Colonic mucosa (tissue), 4 donors: Measurements from ENCODE around the gene BEX1. TPM values are rescaled to one million over a fixed set of nuclear protein-coding genes. Genes with fewer than 3 reads are reported as not detected.

Experiments used
- DNase-seq: peaks from one replicate; pipeline ENCODE4 v3.0.0-alpha.2; 2020
- H3K27ac ChIP-seq: fragments of 200-600 bp; one replicate; pipeline ENCODE4 v1.8.0; 2021
- H3K27me3 ChIP-seq: fragments of 200-600 bp; one replicate; pipeline ENCODE4 v1.8.0; 2021
- H3K36me3 ChIP-seq: fragments of 200-600 bp; one replicate; pipeline ENCODE4 v1.8.0; 2021
- H3K4me1 ChIP-seq: fragments of 200-600 bp; one replicate; pipeline ENCODE4 v1.8.0; 2021; ENCODE audit warnings: mild to moderate bottlenecking
- H3K4me3 ChIP-seq: fragments of 200-600 bp; one replicate; pipeline ENCODE4 v1.8.0; 2021
- H3K9ac ChIP-seq, 2 donors: one replicate each; pipeline ENCODE4 v1.7.0; 2013; ENCODE audit warnings: control low read depth in 2 of 2, low read depth in 2 of 2, low read length in 2 of 2
- H3K9me3 ChIP-seq: fragments of 200-600 bp; one replicate; pipeline ENCODE4 v1.8.0; 2021
- intact Hi-C: fragments of 100-400 bp; cut with DNase I; formaldehyde crosslinking; loops from one replicate; pipeline ENCODE4 v1.14.1; 2022
- total RNA-seq, 2 donors: library from RNA; stranded (reverse); fragmentation: NEBNext Ultra II Directional in 1 of 2; extraction: Animal tissue kit (Norgen Biotek cat#: 25700) in 1 of 2; gene quantifications; one replicate each; pipeline ENCODE4 v1.2.1, GENCODE V29; 2021
- TF ChIP-seq, protein P1 (sequence below): fragments of 200-600 bp; IDR thresholded peaks from one replicate; pipeline ENCODE4 v1.8.0; 2022; ENCODE audit warnings: antibody characterized with exemption, mild to moderate bottlenecking
- donor health status: healthy.
- donor health status: DM: no; HTN: no; CAD: no.
- donor health status: DM: no; HTN: no; CAD: no.

BEX1 gene
- total RNA-seq, 2 donors from 2014 or later: 0.77 to 1.9 TPM

- Histone ChIP-seq H3K27ac (no peak overlapping the region), H3K27me3 (no peaks in the 10 kb centered on the region), H3K36me3 (no peaks in the 10 kb centered on the region), H3K9ac (no peak overlapping the region), H3K4me1 (no peaks in the 10 kb centered on the region), H3K4me3 (no peak overlapping the region), H3K9me3 (no peaks in the 10 kb centered on the region)
- TF ChIP-seq, protein P1, sequence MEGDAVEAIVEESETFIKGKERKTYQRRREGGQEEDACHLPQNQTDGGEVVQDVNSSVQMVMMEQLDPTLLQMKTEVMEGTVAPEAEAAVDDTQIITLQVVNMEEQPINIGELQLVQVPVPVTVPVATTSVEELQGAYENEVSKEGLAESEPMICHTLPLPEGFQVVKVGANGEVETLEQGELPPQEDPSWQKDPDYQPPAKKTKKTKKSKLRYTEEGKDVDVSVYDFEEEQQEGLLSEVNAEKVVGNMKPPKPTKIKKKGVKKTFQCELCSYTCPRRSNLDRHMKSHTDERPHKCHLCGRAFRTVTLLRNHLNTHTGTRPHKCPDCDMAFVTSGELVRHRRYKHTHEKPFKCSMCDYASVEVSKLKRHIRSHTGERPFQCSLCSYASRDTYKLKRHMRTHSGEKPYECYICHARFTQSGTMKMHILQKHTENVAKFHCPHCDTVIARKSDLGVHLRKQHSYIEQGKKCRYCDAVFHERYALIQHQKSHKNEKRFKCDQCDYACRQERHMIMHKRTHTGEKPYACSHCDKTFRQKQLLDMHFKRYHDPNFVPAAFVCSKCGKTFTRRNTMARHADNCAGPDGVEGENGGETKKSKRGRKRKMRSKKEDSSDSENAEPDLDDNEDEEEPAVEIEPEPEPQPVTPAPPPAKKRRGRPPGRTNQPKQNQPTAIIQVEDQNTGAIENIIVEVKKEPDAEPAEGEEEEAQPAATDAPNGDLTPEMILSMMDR: no peak
- intact Hi-C loops: no loop called here
- no peak for DNase-seq
Measured at GRCh38 chrX:103100484-103100883, 36.5 kb upstream of the BEX1 start.

GRCh38 chrX:103099691-103100090 lies 35.7 kb upstream of the BEX1 start:
- Histone ChIP-seq H3K4me1 (no peaks in the 10 kb centered on the region), H3K4me3 (no peak overlapping the region), H3K36me3 (no peaks in the 10 kb centered on the region), H3K27me3 (no peaks in the 10 kb centered on the region), H3K9me3 (no peaks in the 10 kb centered on the region), H3K27ac (no peak overlapping the region), H3K9ac (no peak overlapping the region)
- TF ChIP-seq, protein P1: no peak
- DNase-seq: no peak
- intact Hi-C loops: no loop called here

DNA sequence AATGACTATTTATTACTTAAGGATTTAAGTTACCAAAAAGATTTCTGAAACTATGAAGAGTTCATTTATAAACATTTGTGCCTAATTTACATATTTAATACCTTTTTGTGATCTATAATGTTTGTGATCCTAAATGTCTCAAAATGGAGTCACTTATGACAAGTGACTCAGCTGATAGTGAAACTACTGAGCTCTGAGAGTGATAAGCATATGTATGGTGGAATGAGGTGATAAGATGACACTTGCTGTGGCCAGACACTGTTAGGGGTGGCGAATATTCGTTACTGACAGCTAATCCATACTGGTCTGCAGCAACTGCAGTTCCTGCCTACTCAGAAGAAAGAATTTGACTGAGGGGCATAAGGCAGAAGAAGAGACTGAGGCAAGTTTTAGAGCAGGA lies 34.5 kb upstream of the BEX1 start:
- TF ChIP-seq, protein P1: no peak

DNA sequence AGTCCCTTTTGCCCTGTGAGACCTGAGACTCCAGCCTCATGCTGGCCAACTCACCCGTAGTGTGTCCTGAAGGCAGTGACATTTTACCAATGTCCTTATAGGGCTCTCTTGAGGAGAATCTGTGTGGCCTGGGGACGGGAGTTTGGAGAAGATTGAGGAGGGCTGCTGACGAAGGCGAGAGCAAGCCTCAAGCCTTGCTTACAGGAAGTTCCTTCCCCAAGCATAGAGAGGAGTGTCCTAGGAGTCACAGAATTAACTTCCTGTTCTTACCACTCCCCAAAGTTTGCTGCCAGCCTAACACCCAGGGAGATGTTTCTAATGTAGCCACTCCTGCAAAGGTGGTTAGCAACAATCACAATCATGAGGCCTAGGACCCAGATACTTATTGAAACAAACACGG lies 29.0 kb upstream of the BEX1 start, which contains the start of gene NXF3:
Gene NXF3, minus strand, starts transcription at position 202 of the 400 bp plus-strand sequence. Its CDS starts 120 bp downstream, at position 82.
- intact Hi-C loops: no loop called here
- Histone ChIP-seq H3K36me3 (no peaks in the 10 kb centered on the region), H3K4me3 (no peak within 1 kb of the TSS), H3K9me3 (no peaks in the 10 kb centered on the region), H3K9ac (no peak within 1 kb of the TSS), H3K4me1 (no peaks in the 10 kb centered on the region), H3K27ac (no peak within 1 kb of the TSS), H3K27me3 (no peaks in the 10 kb centered on the region)
- no peak for DNase-seq
- TF ChIP-seq, protein P1: no peak

More for the DNA sequence above, 34.5 kb upstream of the BEX1 start:
- H3K9me3 ChIP-seq: no peaks in the 10 kb centered on the region
- DNase-seq: no peak
- H3K4me3 ChIP-seq: no peak overlapping the region
- H3K9ac ChIP-seq: no peak overlapping the region
- no peaks in the 10 kb centered on the region for H3K4me1 ChIP-seq
- no peak overlapping the region for H3K27ac ChIP-seq
- intact Hi-C loops: no loop called here
- H3K27me3 ChIP-seq: no peaks in the 10 kb centered on the region
- H3K36me3 ChIP-seq: no peaks in the 10 kb centered on the region

DNA sequence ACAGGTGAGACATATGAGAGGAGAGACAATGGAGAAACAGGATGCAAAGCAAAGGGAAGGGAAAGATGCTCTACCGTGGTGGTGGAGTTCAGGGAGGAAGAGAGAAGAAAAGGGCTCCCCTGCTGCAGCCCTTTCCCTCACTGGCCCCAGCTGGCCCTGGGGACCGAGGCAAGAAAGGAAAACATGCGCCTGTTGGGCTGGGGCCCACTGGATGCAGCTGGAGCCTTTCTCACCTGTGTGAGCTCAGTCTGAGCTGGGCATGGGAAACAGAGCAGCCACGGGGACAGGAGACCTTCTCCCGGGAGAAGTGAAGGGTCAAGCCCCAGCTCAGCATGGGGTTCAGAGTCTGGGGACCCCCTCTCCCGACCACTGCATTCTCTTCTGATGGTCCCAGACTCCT lies 17.1 kb upstream of the BEX1 start:
- Histone ChIP-seq H3K27ac (no peak overlapping the region), H3K9me3 (no peaks in the 10 kb centered on the region), H3K36me3 (no peaks in the 10 kb centered on the region), H3K27me3 (no peaks in the 10 kb centered on the region), H3K9ac (no peak overlapping the region), H3K4me1 (no peaks in the 10 kb centered on the region), H3K4me3 (no peak overlapping the region)
- intact Hi-C loops: no loop called here
- no peak for DNase-seq
- TF ChIP-seq, protein P1: no peak

DNA sequence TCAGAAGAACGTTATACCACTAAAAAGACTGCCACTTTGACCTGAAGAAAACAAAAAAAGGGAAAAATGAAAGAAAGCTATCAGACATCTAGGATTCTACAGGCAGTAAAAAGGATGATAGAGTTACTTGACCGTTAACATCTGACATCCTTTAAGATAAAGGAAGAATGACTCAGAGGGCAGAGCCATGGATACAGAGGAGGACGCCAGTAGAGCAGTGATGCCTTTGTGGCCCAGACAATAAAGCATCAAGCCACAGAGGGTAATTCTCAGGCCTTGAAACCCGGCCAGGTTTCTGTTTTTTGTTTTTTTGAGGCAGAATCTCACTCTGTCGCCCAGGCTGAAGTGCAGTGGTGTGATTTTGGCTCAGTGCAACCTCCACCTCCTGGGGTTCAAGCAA lies 9.5 kb upstream of the BEX1 start:
- no peak for DNase-seq
- intact Hi-C loops: no loop called here
- H3K4me3 ChIP-seq: no peak overlapping the region
- H3K9me3 ChIP-seq: no peaks in the 10 kb centered on the region
- no peak overlapping the region for H3K27ac ChIP-seq
- no peaks in the 10 kb centered on the region for H3K27me3 ChIP-seq
- TF ChIP-seq, protein P1: no peak
- no peak overlapping the region for H3K9ac ChIP-seq
- H3K4me1 ChIP-seq: no peaks in the 10 kb centered on the region
- no peaks in the 10 kb centered on the region for H3K36me3 ChIP-seq
